OCI-LY1 (cell line): ENCODE measurements around the gene BATF.

Experiments used
- EZH2 ChIP-seq: fragments of 200-600 bp; sonication (generic), shearing (Covaris generic); IDR thresholded peaks from 2 replicates; pipeline ENCODE4 v1.8.0; 2017; ENCODE audit warnings: borderline replicate concordance, mixed run types, mild to moderate bottlenecking, antibody characterized with exemption, low read length, moderate library complexity, mixed read lengths
- TF ChIP-seq, protein P1 (sequence below): fragments of 200-600 bp; sonication (generic), shearing (Covaris generic); IDR thresholded peaks from 2 replicates; pipeline ENCODE4 v1.5.1; 2017; ENCODE audit warnings: mild to moderate bottlenecking, antibody characterized with exemption, low read length, moderate library complexity, mixed read lengths

DNA sequence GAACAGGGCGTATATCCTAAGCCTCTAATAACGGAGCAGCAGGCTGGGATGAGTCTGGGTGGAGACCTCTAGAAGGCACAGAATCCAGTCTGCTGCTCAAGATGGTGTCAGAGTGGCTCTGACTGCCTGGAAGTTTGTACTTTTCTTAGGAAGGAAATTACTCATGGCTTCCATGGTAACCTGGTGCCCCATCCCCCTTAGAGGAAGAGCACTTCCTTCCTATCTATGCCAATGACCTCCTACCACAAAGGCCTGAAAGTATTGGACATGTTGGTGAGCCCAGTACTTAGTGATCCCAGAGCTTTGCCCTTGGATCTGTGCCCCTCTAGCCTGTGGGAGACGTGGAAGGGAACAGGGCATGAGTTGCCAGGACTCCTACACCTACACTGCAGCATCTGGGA, 1.5 kb downstream of the BATF start:
- TF ChIP-seq, protein P1, sequence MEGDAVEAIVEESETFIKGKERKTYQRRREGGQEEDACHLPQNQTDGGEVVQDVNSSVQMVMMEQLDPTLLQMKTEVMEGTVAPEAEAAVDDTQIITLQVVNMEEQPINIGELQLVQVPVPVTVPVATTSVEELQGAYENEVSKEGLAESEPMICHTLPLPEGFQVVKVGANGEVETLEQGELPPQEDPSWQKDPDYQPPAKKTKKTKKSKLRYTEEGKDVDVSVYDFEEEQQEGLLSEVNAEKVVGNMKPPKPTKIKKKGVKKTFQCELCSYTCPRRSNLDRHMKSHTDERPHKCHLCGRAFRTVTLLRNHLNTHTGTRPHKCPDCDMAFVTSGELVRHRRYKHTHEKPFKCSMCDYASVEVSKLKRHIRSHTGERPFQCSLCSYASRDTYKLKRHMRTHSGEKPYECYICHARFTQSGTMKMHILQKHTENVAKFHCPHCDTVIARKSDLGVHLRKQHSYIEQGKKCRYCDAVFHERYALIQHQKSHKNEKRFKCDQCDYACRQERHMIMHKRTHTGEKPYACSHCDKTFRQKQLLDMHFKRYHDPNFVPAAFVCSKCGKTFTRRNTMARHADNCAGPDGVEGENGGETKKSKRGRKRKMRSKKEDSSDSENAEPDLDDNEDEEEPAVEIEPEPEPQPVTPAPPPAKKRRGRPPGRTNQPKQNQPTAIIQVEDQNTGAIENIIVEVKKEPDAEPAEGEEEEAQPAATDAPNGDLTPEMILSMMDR = no peak
- TF ChIP-seq EZH2 = no peak
